ENCODE measurements around the gene TRAPPC6A. TPM values are rescaled to one million over a fixed set of nuclear protein-coding genes. Genes with fewer than 3 reads are reported as not detected.

TRAPPC6A gene
- total and polyA plus RNA-seq, 2 of the 13 experiments (the other 11 are each of a cell fraction or from before 2014, with no cell fraction given), result 6.5 to 21.0 TPM

DNA sequence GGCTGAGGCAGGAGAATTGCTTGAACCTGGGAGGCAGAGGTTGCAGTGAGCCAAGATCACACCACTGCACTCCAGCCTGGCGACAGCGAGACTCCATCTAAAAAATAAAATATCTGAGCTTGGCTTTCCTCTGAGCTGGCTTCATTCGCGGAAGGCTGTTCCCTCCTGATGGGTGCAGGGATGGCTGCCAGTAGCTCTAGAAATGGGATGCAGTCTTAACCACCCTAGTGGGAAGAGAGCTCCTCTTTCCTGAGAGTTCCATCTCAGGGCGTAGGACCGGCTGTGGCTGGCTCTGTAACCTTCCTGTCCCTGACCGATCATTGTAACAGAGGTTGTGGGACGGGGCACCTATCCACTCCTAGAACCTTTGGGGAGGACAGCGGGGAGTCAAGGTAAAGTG lies 52.7 kb downstream of the TRAPPC6A start (continued):
- no peak for TF ChIP-seq SIX4 (CRISPR knock-in tag; IDR thresholded peaks at IDR 0.05)

GRCh38 chr19:45124021-45124420 lies 54.0 kb downstream of the TRAPPC6A start:
- ATAC-seq (no peak), DNase-seq (ENCODE audit: low spot score) (no peak), FAIRE-seq (no peak)
- H3K9me3 ChIP-seq (ENCODE audit: low read length), result no peaks in the 10 kb centered on the region
- in situ Hi-C loops (cut with HindIII; ENCODE audit: extremely low pct_ligation_motif_present, low pct_unique_long_range_greater_than_20kb) (loop anchor here (10.0 kb wide), 1 partner anchor 109 kb away; no protein-coding TSS in a partner anchor), intact Hi-C loops (cut with micrococcal nuclease; ENCODE audit: unreplicated experiment) (no loop called here)
- H4K20me1 ChIP-seq (ENCODE audit: insufficient read depth, low read length), result peaks cover 11% of the 10 kb centered on the region; the same call in 1 of the 2 replicates
- 94% methylated on average over 6 of the region's 6 CpGs for WGBS (ENCODE audit: low lambda C conversion rate)
- H3K27ac ChIP-seq (ENCODE audit: extremely low read length, insufficient read depth, low read length), result no peak overlapping the region
- H3K9ac ChIP-seq (ENCODE audit: insufficient read depth, low read depth, low read length), result no peak overlapping the region
- peaks cover 9 to 15% of the 10 kb centered on the region in 2 experiments; a peak in 3 of 5 replicates for H3K36me3 ChIP-seq (replicated peaks in 1 of 2; ENCODE audit: control insufficient read depth in 1 of 2, insufficient read depth in 2 of 2, low read length in 2 of 2)
- no TSS peak for BruUV-seq (replicated peaks)
- H3K4me1 ChIP-seq (ENCODE audit: insufficient read depth, low read length), result peaks cover 11% of the 10 kb centered on the region
- no peak overlapping the region for H3K4me2 ChIP-seq (ENCODE audit: low read depth, low read length)
- CTCF ChIA-PET (ENCODE audit: low intra/inter-chr PET ratio, low total read pairs), result no interaction called here
- POLR2A ChIA-PET, result interaction anchor here (0.5 to 1.4 kb wide), 2 partner anchors 9 to 11 kb away, joined by 3 to 4 read pairs; no protein-coding TSS in a partner anchor
- H3K27me3 ChIP-seq (ENCODE audit: control insufficient read depth in 1 of 2, insufficient read depth in 2 of 2, low read length in 2 of 2), result no peaks in the 10 kb centered on the region
- H3K79me2 ChIP-seq (ENCODE audit: insufficient read depth, low read length), result peaks cover 54% of the 10 kb centered on the region
- no peak overlapping the region for H3K4me3 ChIP-seq (replicated peaks in 1 of 3; ENCODE audit: insufficient read depth in 1 of 3, low read depth in 2 of 3, low read length in 3 of 3)
- no peak overlapping the region for H2AFZ ChIP-seq (ENCODE audit: low read length)
- TF ChIP-seq, protein P1, sequence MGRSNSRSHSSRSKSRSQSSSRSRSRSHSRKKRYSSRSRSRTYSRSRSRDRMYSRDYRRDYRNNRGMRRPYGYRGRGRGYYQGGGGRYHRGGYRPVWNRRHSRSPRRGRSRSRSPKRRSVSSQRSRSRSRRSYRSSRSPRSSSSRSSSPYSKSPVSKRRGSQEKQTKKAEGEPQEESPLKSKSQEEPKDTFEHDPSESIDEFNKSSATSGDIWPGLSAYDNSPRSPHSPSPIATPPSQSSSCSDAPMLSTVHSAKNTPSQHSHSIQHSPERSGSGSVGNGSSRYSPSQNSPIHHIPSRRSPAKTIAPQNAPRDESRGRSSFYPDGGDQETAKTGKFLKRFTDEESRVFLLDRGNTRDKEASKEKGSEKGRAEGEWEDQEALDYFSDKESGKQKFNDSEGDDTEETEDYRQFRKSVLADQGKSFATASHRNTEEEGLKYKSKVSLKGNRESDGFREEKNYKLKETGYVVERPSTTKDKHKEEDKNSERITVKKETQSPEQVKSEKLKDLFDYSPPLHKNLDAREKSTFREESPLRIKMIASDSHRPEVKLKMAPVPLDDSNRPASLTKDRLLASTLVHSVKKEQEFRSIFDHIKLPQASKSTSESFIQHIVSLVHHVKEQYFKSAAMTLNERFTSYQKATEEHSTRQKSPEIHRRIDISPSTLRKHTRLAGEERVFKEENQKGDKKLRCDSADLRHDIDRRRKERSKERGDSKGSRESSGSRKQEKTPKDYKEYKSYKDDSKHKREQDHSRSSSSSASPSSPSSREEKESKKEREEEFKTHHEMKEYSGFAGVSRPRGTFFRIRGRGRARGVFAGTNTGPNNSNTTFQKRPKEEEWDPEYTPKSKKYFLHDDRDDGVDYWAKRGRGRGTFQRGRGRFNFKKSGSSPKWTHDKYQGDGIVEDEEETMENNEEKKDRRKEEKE (IDR thresholded peaks at IDR 0.05), result no peak
- TF ChIP-seq SMAD1 (CRISPR knock-in tag; IDR thresholded peaks at IDR 0.05; ENCODE audit: borderline replicate concordance, low read depth) (no peak), ZNF260 (CRISPR knock-in tag; IDR thresholded peaks at IDR 0.05; ENCODE audit: borderline replicate concordance, low read depth) (no peak), IRF9 (CRISPR knock-in tag; IDR thresholded peaks at IDR 0.05; ENCODE audit: borderline replicate concordance) (no peak), ZNF674 (CRISPR knock-in tag; IDR thresholded peaks at IDR 0.05; ENCODE audit: low read depth) (no peak), ARNT2 (CRISPR knock-in tag; IDR thresholded peaks at IDR 0.05; ENCODE audit: low read depth) (no peak), PITX1 (CRISPR knock-in tag; IDR thresholded peaks at IDR 0.05) (no peak), TBL1XR1 (IDR thresholded peaks at IDR 0.05; ENCODE audit: borderline replicate concordance, low read length, partially characterized antibody) (no peak), ERF (CRISPR knock-in tag; IDR thresholded peaks at IDR 0.05) (no peak), ELK4 (CRISPR knock-in tag; IDR thresholded peaks at IDR 0.05; ENCODE audit: borderline replicate concordance) (no peak), ZNF563 (CRISPR knock-in tag; IDR thresholded peaks at IDR 0.05) (no peak)
- TF ChIP-seq, protein P2, sequence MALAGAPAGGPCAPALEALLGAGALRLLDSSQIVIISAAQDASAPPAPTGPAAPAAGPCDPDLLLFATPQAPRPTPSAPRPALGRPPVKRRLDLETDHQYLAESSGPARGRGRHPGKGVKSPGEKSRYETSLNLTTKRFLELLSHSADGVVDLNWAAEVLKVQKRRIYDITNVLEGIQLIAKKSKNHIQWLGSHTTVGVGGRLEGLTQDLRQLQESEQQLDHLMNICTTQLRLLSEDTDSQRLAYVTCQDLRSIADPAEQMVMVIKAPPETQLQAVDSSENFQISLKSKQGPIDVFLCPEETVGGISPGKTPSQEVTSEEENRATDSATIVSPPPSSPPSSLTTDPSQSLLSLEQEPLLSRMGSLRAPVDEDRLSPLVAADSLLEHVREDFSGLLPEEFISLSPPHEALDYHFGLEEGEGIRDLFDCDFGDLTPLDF (CRISPR knock-in tag; IDR thresholded peaks at IDR 0.05), result no peak
- TF ChIP-seq, protein P3, sequence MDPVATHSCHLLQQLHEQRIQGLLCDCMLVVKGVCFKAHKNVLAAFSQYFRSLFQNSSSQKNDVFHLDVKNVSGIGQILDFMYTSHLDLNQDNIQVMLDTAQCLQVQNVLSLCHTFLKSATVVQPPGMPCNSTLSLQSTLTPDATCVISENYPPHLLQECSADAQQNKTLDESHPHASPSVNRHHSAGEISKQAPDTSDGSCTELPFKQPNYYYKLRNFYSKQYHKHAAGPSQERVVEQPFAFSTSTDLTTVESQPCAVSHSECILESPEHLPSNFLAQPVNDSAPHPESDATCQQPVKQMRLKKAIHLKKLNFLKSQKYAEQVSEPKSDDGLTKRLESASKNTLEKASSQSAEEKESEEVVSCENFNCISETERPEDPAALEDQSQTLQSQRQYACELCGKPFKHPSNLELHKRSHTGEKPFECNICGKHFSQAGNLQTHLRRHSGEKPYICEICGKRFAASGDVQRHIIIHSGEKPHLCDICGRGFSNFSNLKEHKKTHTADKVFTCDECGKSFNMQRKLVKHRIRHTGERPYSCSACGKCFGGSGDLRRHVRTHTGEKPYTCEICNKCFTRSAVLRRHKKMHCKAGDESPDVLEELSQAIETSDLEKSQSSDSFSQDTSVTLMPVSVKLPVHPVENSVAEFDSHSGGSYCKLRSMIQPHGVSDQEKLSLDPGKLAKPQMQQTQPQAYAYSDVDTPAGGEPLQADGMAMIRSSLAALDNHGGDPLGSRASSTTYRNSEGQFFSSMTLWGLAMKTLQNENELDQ (CRISPR knock-in tag; IDR thresholded peaks at IDR 0.05; ENCODE audit: borderline replicate concordance), result no peak

All from HepG2 (cell line).